Measurements from ENCODE around the gene NRGN.

- TF ChIP-seq CTCF (IDR thresholded peaks at IDR 0.05) = peak; percentile 51 to 75 (median 70)
- TF ChIP-seq POLR2A (IDR thresholded peaks at IDR 0.05) = no peak
Observed at GRCh38 chr11:124793466-124794278, 53.9 kb downstream of the NRGN start.
